Midbrain (tissue), 1 donor: ENCODE measurements around the gene PLA2G2E.
"Not testable (repeated sequence)": the region's sequence is repeated elsewhere in the genome, so short reads cannot be mapped to it uniquely, and the experiment has no call there.

Experiments used
- DNase-seq: peaks from one replicate; lab custom pipeline; 2025; lab: John Stamatoyannopoulos, UW

The PLA2G2E gene

GRCh38 chr1:19927130-19927421, 3.7 kb upstream of the PLA2G2E start:
- not testable (repeated sequence) for DNase-seq

GRCh38 chr1:19926296-19927129, 3.1 kb upstream of the PLA2G2E start:
- no peak for DNase-seq

GRCh38 chr1:19925342-19926070, 2.1 kb upstream of the PLA2G2E start:
- no peak for DNase-seq

GRCh38 chr1:19923953-19924346, 533 bp upstream of the PLA2G2E start:
- DNase-seq: no peak

- no peak for DNase-seq
These were observed 1.3 kb downstream of the PLA2G2E start for GRCh38 chr1:19922015-19922688.

- DNase-seq: no peak
These were observed 2.1 kb downstream of the PLA2G2E start for GRCh38 chr1:19921310-19921709.

GRCh38 chr1:19920132-19920710, 3.2 kb downstream of the PLA2G2E start:
- no peak for DNase-seq

GRCh38 chr1:19918057-19918456, 5.4 kb downstream of the PLA2G2E start:
- DNase-seq: peak; percentile 76

- DNase-seq: no peak
These were observed 12.8 kb downstream of the PLA2G2E start for GRCh38 chr1:19910650-19911049.

GRCh38 chr1:19909971-19910370, 13.4 kb downstream of the PLA2G2E start:
- DNase-seq: no peak

GRCh38 chr1:19909392-19909791, 14.0 kb downstream of the PLA2G2E start:
- no peak for DNase-seq

GRCh38 chr1:19907456-19907855, 16.0 kb downstream of the PLA2G2E start:
- DNase-seq: no peak

GRCh38 chr1:19903621-19904020, 19.8 kb downstream of the PLA2G2E start:
- DNase-seq: no peak

- DNase-seq: no peak
These were observed 21.8 kb downstream of the PLA2G2E start for GRCh38 chr1:19901653-19902052.

GRCh38 chr1:19894218-19894617, 29.2 kb downstream of the PLA2G2E start:
- DNase-seq: no peak

- DNase-seq: no peak
These were observed 29.7 kb downstream of the PLA2G2E start for GRCh38 chr1:19893687-19894086.

- DNase-seq: no peak
These were observed 30.7 kb downstream of the PLA2G2E start for GRCh38 chr1:19892628-19893168.

- no peak for DNase-seq
These were observed 31.3 kb downstream of the PLA2G2E start for GRCh38 chr1:19892129-19892528.

GRCh38 chr1:19889656-19890055, 33.8 kb downstream of the PLA2G2E start:
- DNase-seq: no peak

GRCh38 chr1:19888112-19888511, 35.3 kb downstream of the PLA2G2E start:
- no peak for DNase-seq

- no peak for DNase-seq
These were observed 37.6 kb downstream of the PLA2G2E start for GRCh38 chr1:19885821-19886220.

- no peak for DNase-seq
These were observed 39.1 kb downstream of the PLA2G2E start for GRCh38 chr1:19884312-19884711.
